IMR-90 (cell line): ENCODE results near the gene KRTAP12-1. TPM values are rescaled to one million over a fixed set of nuclear protein-coding genes. Genes with fewer than 3 reads are reported as not detected.

Experiments used
- ATAC-seq: fragments of 200-7000 bp; cut with Tn5 transposase; 2 replicates; pipeline ENCODE4 v1.9.1; 2020; ENCODE audit warnings: low read depth, mild to moderate bottlenecking, moderate library complexity
- BruUV-seq: library from RNA; stranded (reverse); fragments of 400-500 nt; replicated peaks from 2 replicates; lab custom pipeline; 2021; lab: Mats Ljungman, UMichigan
- CTCF ChIA-PET: fragments of 300-600 bp; formaldehyde crosslinking; extraction: SDS; loops from one replicate; lab custom pipeline; 2021; ENCODE audit warnings: antibody characterized with exemption; lab: Yijun Ruan, JAX
- POLR2A ChIA-PET: fragments of 300-600 bp; sonication (Branson Sonifier 250); formaldehyde crosslinking; loops from one replicate; lab custom pipeline; 2022; ENCODE audit warnings: antibody characterized with exemption; ENCODE audit not compliant: unreplicated experiment; lab: Charles Lee
- DNase-seq: peaks from one replicate; pipeline ENCODE4 v3.0.0; 2013
- H2AFZ ChIP-seq: replicated peaks from 2 replicates; pipeline ENCODE3; 2013; ENCODE audit warnings: low read length, mild to moderate bottlenecking; ENCODE audit not compliant: poor library complexity
- H2AK5ac ChIP-seq: 2 replicates; pipeline ENCODE4 v1.6.1; 2013; ENCODE audit warnings: low read depth, low read length, inconsistent platforms
- H2AK9ac ChIP-seq: replicated peaks from 2 replicates; pipeline ENCODE3; 2013; ENCODE audit warnings: mild to moderate bottlenecking, low read depth, low read length, moderate library complexity; ENCODE audit not compliant: poor library complexity
- H2BK120ac ChIP-seq: 2 replicates; pipeline ENCODE4 v1.6.1; 2013; ENCODE audit warnings: low read depth, low read length, inconsistent platforms
- H2BK15ac ChIP-seq: 3 replicates; pipeline ENCODE4 v1.6.1; 2013; ENCODE audit warnings: low read depth, low read length, inconsistent platforms
- H2BK20ac ChIP-seq: 2 replicates; pipeline ENCODE4 v1.6.1; 2013; ENCODE audit warnings: low read depth, mild to moderate bottlenecking, inconsistent platforms, low read length, moderate library complexity
- H2BK5ac ChIP-seq: 2 replicates; pipeline ENCODE4 v1.6.1; 2013; ENCODE audit warnings: mild to moderate bottlenecking, low read depth, low read length, inconsistent platforms; ENCODE audit not compliant: poor library complexity, severe bottlenecking
- H3K14ac ChIP-seq: replicated peaks from 2 replicates; pipeline ENCODE4 v1.6.1; 2013; ENCODE audit warnings: low read depth, low read length, inconsistent platforms
- H3K18ac ChIP-seq: 2 replicates; pipeline ENCODE4 v1.6.1; 2013; ENCODE audit warnings: low read depth, low read length, control low read depth
- H3K23ac ChIP-seq: 2 replicates; pipeline ENCODE4 v1.6.1; 2013; ENCODE audit warnings: low read depth, low read length, inconsistent platforms
- H3K27ac ChIP-seq: 2 replicates; pipeline ENCODE4 v1.5.1; 2013; ENCODE audit warnings: mild to moderate bottlenecking, control low read depth, low read length; ENCODE audit not compliant: insufficient read depth
- H3K27me3 ChIP-seq: 2 replicates; pipeline ENCODE4 v1.6.1; 2013; ENCODE audit warnings: low read length; ENCODE audit not compliant: control insufficient read depth, insufficient read depth
- H3K36me3 ChIP-seq: 2 replicates; pipeline ENCODE4 v1.6.1; 2013; ENCODE audit warnings: low read length, mixed read lengths; ENCODE audit not compliant: control insufficient read depth, insufficient read depth
- H3K4ac ChIP-seq: 2 replicates; pipeline ENCODE4 v1.6.1; 2013; ENCODE audit warnings: low read depth, low read length, inconsistent platforms
- H3K4me1 ChIP-seq: 2 replicates; pipeline ENCODE4 v1.6.1; 2013; ENCODE audit warnings: low read length, mixed read lengths; ENCODE audit not compliant: control insufficient read depth, insufficient read depth
- H3K4me2 ChIP-seq: 2 replicates; pipeline ENCODE4 v1.6.1; 2013; ENCODE audit warnings: low read depth, mild to moderate bottlenecking, control low read depth, low read length, moderate library complexity
- H3K4me3 ChIP-seq: 2 replicates; pipeline ENCODE4 v1.5.1; 2013; ENCODE audit warnings: low read depth, mild to moderate bottlenecking, control low read depth, low read length, moderate library complexity; ENCODE audit not compliant: insufficient read depth
- H3K56ac ChIP-seq: 2 replicates; pipeline ENCODE4 v1.6.1; 2013; ENCODE audit warnings: low read length, inconsistent platforms; ENCODE audit not compliant: insufficient read depth; ENCODE audit errors: extremely low read depth
- H3K79me1 ChIP-seq, 2 experiments: 2 replicates each; pipeline ENCODE4 v1.6.1; 2013; ENCODE audit warnings: low read length in 2 of 2, inconsistent platforms in 1 of 2, low read depth in 1 of 2
- H3K9ac ChIP-seq: 2 replicates; pipeline ENCODE4 v1.6.1; 2013; ENCODE audit warnings: low read depth, low read length, control low read depth
- H3K9me1 ChIP-seq: 2 replicates; pipeline ENCODE4 v1.6.1; 2013; ENCODE audit warnings: low read length, inconsistent platforms; ENCODE audit not compliant: insufficient read depth
- H3K9me3 ChIP-seq: 2 replicates; pipeline ENCODE4 v1.6.1; 2013; ENCODE audit warnings: low read length; ENCODE audit not compliant: control insufficient read depth, insufficient read depth
- H4K20me1 ChIP-seq: 2 replicates; pipeline ENCODE4 v1.6.1; 2013; ENCODE audit warnings: low read length, inconsistent platforms; ENCODE audit not compliant: insufficient read depth
- H4K5ac ChIP-seq: 2 replicates; pipeline ENCODE4 v1.6.1; 2013; ENCODE audit warnings: mild to moderate bottlenecking, low read depth, low read length, control low read depth
- H4K8ac ChIP-seq, 2 experiments: 2 replicates each; pipeline ENCODE4 v1.6.1; 2013; ENCODE audit warnings: low read depth in 2 of 2, low read length in 2 of 2, control low read depth in 1 of 2, inconsistent platforms in 1 of 2
- H4K91ac ChIP-seq: 2 replicates; pipeline ENCODE4 v1.6.1; 2013; ENCODE audit warnings: low read depth, low read length, inconsistent platforms; ENCODE audit not compliant: insufficient read depth
- BHLHE40 ChIP-seq: fragments of 150-350 bp; IDR thresholded peaks from 2 replicates; pipeline ENCODE4 v1.6.1; 2016; ENCODE audit warnings: mild to moderate bottlenecking, low read depth, low read length
- CEBPB ChIP-seq: IDR thresholded peaks from 2 replicates; pipeline ENCODE4 v1.6.1; 2012; ENCODE audit warnings: low read depth, low read length, improper control_type of control experiment
- CHD1 ChIP-seq: IDR thresholded peaks from 2 replicates; pipeline ENCODE4 v1.6.1; 2012; ENCODE audit warnings: low read depth, low read length, improper control_type of control experiment
- CTCF ChIP-seq: conservative IDR thresholded peaks from 2 replicates; pipeline ENCODE4 v1.5.1; 2012; ENCODE audit warnings: mild to moderate bottlenecking, low read depth, low read length, improper control_type of control experiment
- ELK1 ChIP-seq: fragments of 150-350 bp; IDR thresholded peaks from 2 replicates; pipeline ENCODE4 v1.6.1; 2016; ENCODE audit warnings: low read depth, mild to moderate bottlenecking, low read length, moderate library complexity, borderline replicate concordance
- FOS ChIP-seq: fragments of 150-350 bp; IDR thresholded peaks from 2 replicates; pipeline ENCODE4 v1.6.1; 2016; ENCODE audit warnings: low read depth, low read length
- MAFK ChIP-seq: IDR thresholded peaks from 2 replicates; pipeline ENCODE4 v1.6.1; 2012; ENCODE audit warnings: low read depth, low read length, improper control_type of control experiment
- MAZ ChIP-seq: IDR thresholded peaks from 2 replicates; pipeline ENCODE4 v1.6.1; 2012; ENCODE audit warnings: low read depth, mild to moderate bottlenecking, low read length, improper control_type of control experiment, moderate library complexity, borderline replicate concordance
- MXI1 ChIP-seq: IDR thresholded peaks from 2 replicates; pipeline ENCODE4 v1.6.1; 2012; ENCODE audit warnings: low read depth, mild to moderate bottlenecking, low read length, moderate library complexity, borderline replicate concordance
- NFE2L2 ChIP-seq: fragments of 150-350 bp; IDR thresholded peaks from 2 replicates; pipeline ENCODE4 v1.6.1; 2016; ENCODE audit warnings: low read depth, mild to moderate bottlenecking, low read length
- POLR2A ChIP-seq: IDR thresholded peaks from 2 replicates; pipeline ENCODE4 v1.6.1; 2012; ENCODE audit warnings: mild to moderate bottlenecking, low read depth, low read length
- RAD21 ChIP-seq: IDR thresholded peaks from 2 replicates; pipeline ENCODE4 v1.6.1; 2012; ENCODE audit warnings: low read length, improper control_type of control experiment
- RCOR1 ChIP-seq: IDR thresholded peaks from 2 replicates; pipeline ENCODE4 v1.6.1; 2012; ENCODE audit warnings: mild to moderate bottlenecking, low read length, improper control_type of control experiment; ENCODE audit not compliant: insufficient replicate concordance
- RFX5 ChIP-seq: IDR thresholded peaks from 2 replicates; pipeline ENCODE4 v1.8.0; 2012; ENCODE audit warnings: low read depth, mild to moderate bottlenecking, low read length, moderate library complexity
- SMC3 ChIP-seq: fragments of 150-350 bp; IDR thresholded peaks from 2 replicates; pipeline ENCODE4 v1.6.1; 2016; ENCODE audit warnings: low read depth, mild to moderate bottlenecking, antibody characterized with exemption, low read length, moderate library complexity
- USF2 ChIP-seq: fragments of 150-350 bp; IDR thresholded peaks from 2 replicates; pipeline ENCODE4 v1.6.1; 2017; ENCODE audit warnings: mild to moderate bottlenecking, antibody characterized with exemption, low read length, low read depth
- WGBS, 2 experiments: methylation state at CpG; one replicate each; pipeline versions ENCODE4 v1.1.5 to v1.1.7; 2013; ENCODE audit warnings: missing lambda C conversion rate in 2 of 2; ENCODE audit not compliant: insufficient read length in 1 of 2; ENCODE audit errors: extremely low coverage in 2 of 2; 5-methylcytosine and 5-hydroxymethylcytosine counted together
- dilution Hi-C: fragments of 300-500 bp; cut with HindIII; formaldehyde crosslinking; loops from one replicate; pipeline ENCODE4 v1.14.3; 2018; ENCODE audit warnings: low sequenced_read_pairs; ENCODE audit not compliant: unreplicated experiment
- in situ Hi-C: fragments of 300-500 bp; cut with MboI; formaldehyde crosslinking; loops from 3 replicates; pipeline ENCODE4 v1.14.3; 2019; ENCODE audit warnings: low sequenced_read_pairs, inconsistent platforms, mixed read lengths
- intact Hi-C: fragments of 100-400 bp; cut with micrococcal nuclease; formaldehyde crosslinking; loops from 2 replicates; pipeline ENCODE4 v1.10.0; 2022
- polyA plus RNA-seq, 3 experiments: library from polyadenylated mRNA; depleted of rRNA; stranded (reverse); fragments of >200 nt; gene quantifications; 2 replicates each; pipeline ENCODE4 v1.2.3, GENCODE V29; 2012; ENCODE audit warnings: low replicate concordance in 1 of 3
- total RNA-seq: library from RNA; depleted of rRNA; stranded (reverse); fragments of >200 nt; gene quantifications from 2 replicates; pipeline ENCODE4 v1.2.3, GENCODE V29; 2012

Gene KRTAP12-1
- total and polyA plus RNA-seq, 2 of the 4 experiments (the other 2 are of a cell fraction), result not detected

GRCh38 chr21:44696572-44696971, 14.6 kb upstream of the KRTAP12-1 start:
- POLR2A ChIA-PET, result no interaction called here

More at GRCh38 chr21:44696572-44696971, 14.6 kb upstream of the KRTAP12-1 start:
- DNase-seq, result no peak
- H3K4ac ChIP-seq, result no peak overlapping the region
- H3K27me3 ChIP-seq, result peaks cover 50% of the 10 kb centered on the region
- H2BK20ac ChIP-seq, result no peak overlapping the region
- H3K56ac ChIP-seq, result no peak overlapping the region
- no peaks in the 10 kb centered on the region for H3K36me3 ChIP-seq
- H3K23ac ChIP-seq, result no peak overlapping the region
- H4K8ac ChIP-seq, result no peak overlapping the region
- no peak overlapping the region for H3K9ac ChIP-seq
- CTCF ChIA-PET, result no interaction called here
- no peaks in the 10 kb centered on the region for H4K20me1 ChIP-seq
- no peak overlapping the region for H2BK15ac ChIP-seq
- no peak overlapping the region for H2BK5ac ChIP-seq
- no peak overlapping the region for H2BK120ac ChIP-seq
- no peak for ATAC-seq
- no peak overlapping the region for H3K4me3 ChIP-seq
- H3K14ac ChIP-seq, result no peak overlapping the region
- no peak overlapping the region for H3K27ac ChIP-seq
- H3K18ac ChIP-seq, result no peak overlapping the region
- dilution Hi-C loops, result no loop called here
- H3K4me1 ChIP-seq, result no peaks in the 10 kb centered on the region
- no peak overlapping the region for H4K91ac ChIP-seq
- TF ChIP-seq RAD21, result no peak
- TF ChIP-seq FOS, result no peak
- TF ChIP-seq POLR2A, result no peak
- TF ChIP-seq RCOR1, result no peak
- TF ChIP-seq MXI1, result no peak
- TF ChIP-seq NFE2L2, result no peak
- no peak for TF ChIP-seq USF2
- no peak for TF ChIP-seq RFX5
- no peak for TF ChIP-seq CTCF
- no peak for TF ChIP-seq CEBPB
- no peak for TF ChIP-seq SMC3
- TF ChIP-seq MAZ, result no peak
- TF ChIP-seq BHLHE40, result no peak
- TF ChIP-seq CHD1, result no peak
- TF ChIP-seq MAFK, result no peak
- no peak for TF ChIP-seq ELK1
- no TSS peak for BruUV-seq
- 41% methylated on average over 6 of the region's 10 CpGs; no CpG with 5 or more reads in 1 of the 2 experiments for WGBS, 2 experiments
- H4K5ac ChIP-seq, result no peak overlapping the region
- H2AK5ac ChIP-seq, result no peak overlapping the region
- in situ Hi-C loops, result no loop called here
- H2AK9ac ChIP-seq, result no peak overlapping the region
- no peak overlapping the region for H3K4me2 ChIP-seq
- H3K9me1 ChIP-seq, result no peaks in the 10 kb centered on the region
- H3K9me3 ChIP-seq, result no peaks in the 10 kb centered on the region; the same call in 1 of the 2 replicates
- intact Hi-C loops, result no loop called here
- no peak overlapping the region for H2AFZ ChIP-seq
- no peaks in the 10 kb centered on the region for H3K79me1 ChIP-seq
